Panc1 (cell line): Measurements from ENCODE around the gene DAB2IP. TPM values are rescaled to one million over a fixed set of nuclear protein-coding genes. Genes with fewer than 3 reads are reported as not detected.

Experiments used
- ATAC-seq: fragments of 200-7000 bp; cut with Tn5 transposase; 2 replicates; pipeline ENCODE4 v1.9.1; 2020; ENCODE audit warnings: mild to moderate bottlenecking, moderate library complexity
- BruUV-seq: library from RNA; stranded (reverse); fragments of 400-500 nt; replicated peaks from 2 replicates; lab custom pipeline; 2021; lab: Mats Ljungman, UMichigan
- CTCF ChIA-PET: fragments of 300-600 bp; sonication (Branson Sonifier 250); formaldehyde crosslinking; loops from one replicate; lab custom pipeline; 2022; ENCODE audit warnings: antibody characterized with exemption; lab: Charles Lee
- POLR2A ChIA-PET: fragments of 300-600 bp; sonication (Branson Sonifier 250); formaldehyde crosslinking; loops from one replicate; lab custom pipeline; 2022; ENCODE audit warnings: antibody characterized with exemption; lab: Charles Lee
- DNase-seq: peaks from one replicate; pipeline ENCODE4 v3.0.0-alpha.2; 2010; ENCODE audit warnings: low read depth, low spot score
- H3K27ac ChIP-seq: 2 replicates; pipeline ENCODE4 v1.5.1; 2011; ENCODE audit warnings: mild to moderate bottlenecking, low read length, inconsistent platforms
- H3K27me3 ChIP-seq: fragments of 200-500 bp; sonication (Bioruptor generic); 2 replicates; pipeline ENCODE4 v1.6.0; 2014; ENCODE audit warnings: low read length, inconsistent platforms; ENCODE audit not compliant: control insufficient read depth, insufficient read depth
- H3K36me3 ChIP-seq: fragments of 200-500 bp; sonication (Bioruptor generic); 2 replicates; pipeline ENCODE4 v1.5.1; 2014; ENCODE audit warnings: inconsistent platforms, mild to moderate bottlenecking, low read length, moderate library complexity; ENCODE audit not compliant: control insufficient read depth, insufficient read depth
- H3K4me1 ChIP-seq: 2 replicates; pipeline ENCODE4 v1.5.1; 2011; ENCODE audit warnings: inconsistent platforms, mild to moderate bottlenecking, low read length, moderate library complexity; ENCODE audit not compliant: control insufficient read depth, insufficient read depth
- H3K4me3 ChIP-seq, 2 experiments: 2 replicates each; pipeline ENCODE4 v1.5.1; 2011 to 2012; ENCODE audit warnings: low read depth in 2 of 2, low read length in 2 of 2, mild to moderate bottlenecking in 2 of 2, inconsistent platforms in 1 of 2, moderate library complexity in 1 of 2
- H3K9me3 ChIP-seq: fragments of 200-500 bp; sonication (Bioruptor generic); 2 replicates; pipeline ENCODE4 v1.5.1; 2014; ENCODE audit warnings: low read depth, mild to moderate bottlenecking, inconsistent platforms, low read length, moderate library complexity; ENCODE audit not compliant: control insufficient read depth, insufficient read depth
- POLR2AphosphoS5 ChIP-seq: IDR thresholded peaks from 2 replicates; pipeline ENCODE4 v1.6.1; 2012; ENCODE audit warnings: mild to moderate bottlenecking, low read depth, low read length, moderate library complexity
- REST ChIP-seq, 2 experiments: IDR thresholded peaks; 2 replicates each; pipeline ENCODE4 v1.6.1; 2011 to 2012; ENCODE audit warnings: low read depth in 2 of 2, control low read depth in 1 of 2, low read length in 1 of 2, mild to moderate bottlenecking in 1 of 2, moderate library complexity in 1 of 2; ENCODE audit not compliant: insufficient read depth in 1 of 2
- SIN3A ChIP-seq: IDR thresholded peaks from 2 replicates; pipeline ENCODE4 v1.6.1; 2012; ENCODE audit warnings: low read depth, mild to moderate bottlenecking, low read length, moderate library complexity, borderline replicate concordance; ENCODE audit not compliant: insufficient read depth
- TCF7L2 ChIP-seq: IDR thresholded peaks from 2 replicates; pipeline ENCODE4 v1.6.1; 2011; ENCODE audit warnings: mild to moderate bottlenecking, low read depth, low read length, inconsistent platforms
- in situ Hi-C: cut with HindIII; loops from 2 replicates; pipeline ENCODE4 v1.10.0; 2016; ENCODE audit warnings: low sequenced_read_pairs, low pct_unique_long_range_greater_than_20kb
- intact Hi-C: fragments of 100-400 bp; cut with micrococcal nuclease; formaldehyde crosslinking; loops from one replicate; pipeline ENCODE4 v1.10.0; 2022; ENCODE audit not compliant: unreplicated experiment
- total RNA-seq: library from RNA; stranded (reverse); gene quantifications from one replicate; pipeline ENCODE4 v1.2.1, GENCODE V29; 2021; ENCODE audit not compliant: unreplicated experiment
- TF ChIP-seq, protein P1 (sequence below): fragments of 450-650 bp; IDR thresholded peaks from 2 replicates; pipeline ENCODE4 v1.5.1; 2017; ENCODE audit warnings: mild to moderate bottlenecking

DAB2IP gene
- total RNA-seq, 1 experiment from 2014 or later: 18.4 TPM

DNA sequence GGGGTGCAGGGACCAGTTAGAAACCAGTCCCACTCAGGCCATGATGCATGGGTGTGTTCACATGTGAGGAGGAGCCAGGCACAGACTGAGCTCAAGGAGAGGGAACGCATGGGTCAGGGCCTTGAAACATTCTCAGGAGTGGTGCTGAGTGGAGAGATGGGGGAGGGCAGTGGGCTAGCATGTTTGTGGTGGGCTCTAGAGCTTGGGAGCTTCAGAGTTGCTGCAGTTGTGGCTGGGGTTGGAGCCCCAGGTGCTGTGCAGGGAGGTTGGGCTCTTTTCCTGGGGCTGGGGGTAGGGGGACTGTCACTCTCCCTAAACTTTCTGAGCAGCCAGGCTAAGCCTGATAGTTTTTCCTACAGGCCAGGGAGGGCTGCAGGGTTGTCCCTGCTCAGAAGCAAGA, 95.4 kb downstream of the DAB2IP start:
- no peak for ATAC-seq
- peaks cover 35% of the 10 kb centered on the region for H3K4me1 ChIP-seq
- no peak overlapping the region for H3K4me3 ChIP-seq
- DNase-seq: no peak
- in situ Hi-C loops (no loop called here), intact Hi-C loops (no loop called here)
- TF ChIP-seq POLR2AphosphoS5: no peak
- no peak for TF ChIP-seq TCF7L2
- no peak for TF ChIP-seq REST (IDR thresholded peaks at IDR 0.05; ENCODE audit: insufficient read depth in 1 of 2, low read depth in 2 of 2, low read length in 1 of 2)
- TF ChIP-seq, protein P1, sequence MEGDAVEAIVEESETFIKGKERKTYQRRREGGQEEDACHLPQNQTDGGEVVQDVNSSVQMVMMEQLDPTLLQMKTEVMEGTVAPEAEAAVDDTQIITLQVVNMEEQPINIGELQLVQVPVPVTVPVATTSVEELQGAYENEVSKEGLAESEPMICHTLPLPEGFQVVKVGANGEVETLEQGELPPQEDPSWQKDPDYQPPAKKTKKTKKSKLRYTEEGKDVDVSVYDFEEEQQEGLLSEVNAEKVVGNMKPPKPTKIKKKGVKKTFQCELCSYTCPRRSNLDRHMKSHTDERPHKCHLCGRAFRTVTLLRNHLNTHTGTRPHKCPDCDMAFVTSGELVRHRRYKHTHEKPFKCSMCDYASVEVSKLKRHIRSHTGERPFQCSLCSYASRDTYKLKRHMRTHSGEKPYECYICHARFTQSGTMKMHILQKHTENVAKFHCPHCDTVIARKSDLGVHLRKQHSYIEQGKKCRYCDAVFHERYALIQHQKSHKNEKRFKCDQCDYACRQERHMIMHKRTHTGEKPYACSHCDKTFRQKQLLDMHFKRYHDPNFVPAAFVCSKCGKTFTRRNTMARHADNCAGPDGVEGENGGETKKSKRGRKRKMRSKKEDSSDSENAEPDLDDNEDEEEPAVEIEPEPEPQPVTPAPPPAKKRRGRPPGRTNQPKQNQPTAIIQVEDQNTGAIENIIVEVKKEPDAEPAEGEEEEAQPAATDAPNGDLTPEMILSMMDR: no peak
- TF ChIP-seq SIN3A: no peak
- BruUV-seq: no TSS peak
- H3K27ac ChIP-seq: no peak overlapping the region
- no peaks in the 10 kb centered on the region for H3K9me3 ChIP-seq
- H3K36me3 ChIP-seq: no peaks in the 10 kb centered on the region
- ChIA-PET POLR2A (no interaction called here), CTCF (no interaction called here)
- no peaks in the 10 kb centered on the region for H3K27me3 ChIP-seq

- TF ChIP-seq SIN3A (no peak), REST (IDR thresholded peaks at IDR 0.05; ENCODE audit: insufficient read depth in 1 of 2, low read depth in 2 of 2, low read length in 1 of 2) (no peak), TCF7L2 (no peak), POLR2AphosphoS5 (no peak)
- TF ChIP-seq, protein P1: no peak
- BruUV-seq: no TSS peak
- H3K4me3 ChIP-seq: no peak overlapping the region
- H3K27ac ChIP-seq: no peak overlapping the region
- no peak for DNase-seq
- no peak for ATAC-seq
- no peaks in the 10 kb centered on the region for H3K36me3 ChIP-seq
- in situ Hi-C loops: no loop called here
- H3K4me1 ChIP-seq: peaks cover 35% of the 10 kb centered on the region
- no peaks in the 10 kb centered on the region for H3K9me3 ChIP-seq
- no peaks in the 10 kb centered on the region for H3K27me3 ChIP-seq
- ChIA-PET CTCF (no interaction called here), POLR2A (no interaction called here)
- intact Hi-C loops: no loop called here
Observed at GRCh38 chr9:121748074-121748473, 96.6 kb downstream of the DAB2IP start.
